Measurements from ENCODE around the gene NAP1L1. TPM values are rescaled to one million over a fixed set of nuclear protein-coding genes. Genes with fewer than 3 reads are reported as not detected.

NAP1L1 gene
- total RNA-seq, 4 donors from 2014 or later: 49.6 to 334 (median 79.7) TPM

DNA sequence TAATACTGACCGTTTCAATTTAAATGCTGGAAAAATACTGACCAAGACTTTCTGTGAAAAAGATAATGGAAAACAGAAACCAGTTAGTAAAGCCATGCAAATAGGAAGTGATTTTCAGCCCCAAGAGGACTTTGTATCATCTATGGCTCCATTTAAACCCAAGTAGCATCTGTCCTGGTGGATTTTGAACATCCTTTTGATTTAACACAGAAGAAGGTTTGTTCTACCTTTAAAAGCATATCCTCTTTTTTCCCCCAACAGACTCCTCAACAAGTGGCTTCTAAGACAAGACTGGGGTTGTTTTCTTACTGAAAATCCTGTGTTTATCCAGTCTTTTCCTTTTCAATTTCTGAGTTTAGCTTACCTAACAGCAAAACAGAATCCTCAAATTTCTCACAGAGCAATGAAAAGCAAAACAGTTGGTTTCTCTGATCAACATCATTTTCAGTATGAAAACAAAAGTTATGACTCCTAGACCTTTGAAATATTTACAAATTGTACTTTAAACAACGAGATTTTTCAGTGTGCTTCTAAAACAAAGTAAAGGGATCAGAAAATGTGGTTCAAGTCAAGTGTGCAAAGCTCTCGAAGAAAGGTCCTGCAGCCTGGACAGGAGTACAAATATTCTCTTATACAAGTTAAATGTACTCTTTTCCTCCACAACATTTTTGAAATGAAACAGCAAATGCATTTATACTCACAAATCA is 55.8 kb downstream of the NAP1L1 start:
- no peak for DNase-seq
- TF ChIP-seq, protein P1, sequence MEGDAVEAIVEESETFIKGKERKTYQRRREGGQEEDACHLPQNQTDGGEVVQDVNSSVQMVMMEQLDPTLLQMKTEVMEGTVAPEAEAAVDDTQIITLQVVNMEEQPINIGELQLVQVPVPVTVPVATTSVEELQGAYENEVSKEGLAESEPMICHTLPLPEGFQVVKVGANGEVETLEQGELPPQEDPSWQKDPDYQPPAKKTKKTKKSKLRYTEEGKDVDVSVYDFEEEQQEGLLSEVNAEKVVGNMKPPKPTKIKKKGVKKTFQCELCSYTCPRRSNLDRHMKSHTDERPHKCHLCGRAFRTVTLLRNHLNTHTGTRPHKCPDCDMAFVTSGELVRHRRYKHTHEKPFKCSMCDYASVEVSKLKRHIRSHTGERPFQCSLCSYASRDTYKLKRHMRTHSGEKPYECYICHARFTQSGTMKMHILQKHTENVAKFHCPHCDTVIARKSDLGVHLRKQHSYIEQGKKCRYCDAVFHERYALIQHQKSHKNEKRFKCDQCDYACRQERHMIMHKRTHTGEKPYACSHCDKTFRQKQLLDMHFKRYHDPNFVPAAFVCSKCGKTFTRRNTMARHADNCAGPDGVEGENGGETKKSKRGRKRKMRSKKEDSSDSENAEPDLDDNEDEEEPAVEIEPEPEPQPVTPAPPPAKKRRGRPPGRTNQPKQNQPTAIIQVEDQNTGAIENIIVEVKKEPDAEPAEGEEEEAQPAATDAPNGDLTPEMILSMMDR (IDR thresholded peaks at IDR 0.05): no peak
- no peak for TF ChIP-seq POLR2A (IDR thresholded peaks at IDR 0.05)
- Histone ChIP-seq H3K4me1 (peaks cover 0 to 7% (median 4%) of the 10 kb centered on the region in 4 donors), H3K27me3 (no peaks in the 10 kb centered on the region), H3K9me3 (no peaks in the 10 kb centered on the region), H3K36me3 (no peaks in the 10 kb centered on the region), H3K27ac (peak overlapping the region in 2 of 4 donors; percentile 53 to 97), H3K4me3 (peak overlapping the region in 2 of 4 donors; percentile 17 to 77)

DNA sequence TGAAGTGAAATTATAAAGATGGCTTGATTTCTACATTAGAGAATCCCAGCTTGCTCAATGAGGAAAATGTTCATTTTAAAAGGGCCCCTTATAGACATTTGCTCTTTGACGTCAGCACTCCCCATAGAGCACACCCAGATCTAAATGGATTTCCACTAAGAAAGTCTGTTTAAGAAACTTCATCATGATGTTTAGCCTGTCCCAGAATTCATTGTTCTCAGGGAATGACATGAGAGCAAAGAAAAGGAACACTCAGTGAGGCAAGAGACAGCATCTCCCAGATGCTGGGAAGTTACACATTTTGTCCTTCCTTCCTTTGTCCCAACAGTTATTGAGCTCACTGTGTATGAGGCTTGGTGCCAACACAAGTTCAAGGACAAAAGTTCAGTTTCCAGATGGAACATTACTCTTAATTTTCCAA is 57.8 kb downstream of the NAP1L1 start:
- Histone ChIP-seq H3K4me1 (peaks cover 0 to 7% (median 1%) of the 10 kb centered on the region in 4 donors), H3K27me3 (no peaks in the 10 kb centered on the region), H3K36me3 (no peaks in the 10 kb centered on the region), H3K27ac (peak overlapping the region in 1 of 4 donors; percentile 41), H3K4me3 (no peak overlapping the region), H3K9me3 (no peaks in the 10 kb centered on the region)
- DNase-seq: no peak
- TF ChIP-seq, protein P1 (IDR thresholded peaks at IDR 0.05): no peak
- TF ChIP-seq POLR2A (IDR thresholded peaks at IDR 0.05): no peak

- Histone ChIP-seq H3K4me3 (no peak overlapping the region), H3K9me3 (no peaks in the 10 kb centered on the region), H3K27ac (peak overlapping the region in 2 of 4 donors; percentile 17 to 41), H3K36me3 (no peaks in the 10 kb centered on the region), H3K4me1 (peaks cover 0 to 7% (median 1%) of the 10 kb centered on the region in 4 donors), H3K27me3 (no peaks in the 10 kb centered on the region)
- DNase-seq: no peak
- no peak for TF ChIP-seq POLR2A (IDR thresholded peaks at IDR 0.05)
- TF ChIP-seq, protein P1 (IDR thresholded peaks at IDR 0.05): no peak
These were observed 58.6 kb downstream of the NAP1L1 start for GRCh38 chr12:76025601-76026575.

DNA sequence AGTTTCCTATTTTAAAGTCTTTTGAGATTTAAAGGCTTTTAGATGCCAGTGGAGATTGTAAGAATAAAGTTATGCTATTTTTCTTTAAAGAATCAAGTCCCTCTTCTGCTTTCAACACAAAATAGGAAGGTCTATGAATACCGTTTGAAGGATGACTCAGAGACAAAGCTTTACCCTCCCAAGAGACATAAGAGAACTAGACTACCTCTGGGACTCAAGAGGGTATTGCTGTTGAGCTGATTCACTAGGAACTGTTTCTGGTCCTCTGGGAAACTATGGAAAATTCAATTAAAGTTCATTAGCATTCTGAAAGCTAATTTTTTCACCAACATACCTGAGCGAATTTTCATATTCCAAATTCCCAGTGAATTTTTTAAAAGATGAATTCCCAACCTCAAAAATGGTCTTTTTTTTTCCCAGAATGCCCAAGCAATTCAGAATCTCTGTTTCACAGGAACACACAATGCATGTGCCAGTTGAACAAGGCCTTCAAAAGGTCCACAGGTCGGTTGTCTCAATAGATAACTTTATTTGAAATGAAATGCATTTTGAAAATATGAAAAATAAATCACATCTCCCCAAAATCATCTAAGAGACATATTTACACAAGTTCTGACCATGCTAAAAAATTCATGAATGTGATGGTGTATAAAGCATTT is 59.4 kb downstream of the NAP1L1 start:
- H3K4me3 ChIP-seq: no peak overlapping the region
- no peaks in the 10 kb centered on the region for H3K9me3 ChIP-seq
- no peak overlapping the region for H3K27ac ChIP-seq
- no peaks in the 10 kb centered on the region for H3K36me3 ChIP-seq
- no peak for TF ChIP-seq POLR2A (IDR thresholded peaks at IDR 0.05)
- TF ChIP-seq, protein P1 (IDR thresholded peaks at IDR 0.05): no peak
- DNase-seq: no peak
- no peaks in the 10 kb centered on the region for H3K27me3 ChIP-seq
- peaks cover 0 to 3% (median under 1%) of the 10 kb centered on the region in 4 donors for H3K4me1 ChIP-seq

- H3K9me3 ChIP-seq: no peaks in the 10 kb centered on the region
- no peak for DNase-seq
- no peak overlapping the region for H3K4me3 ChIP-seq
- no peaks in the 10 kb centered on the region for H3K4me1 ChIP-seq
- no peaks in the 10 kb centered on the region for H3K36me3 ChIP-seq
- no peaks in the 10 kb centered on the region for H3K27me3 ChIP-seq
- H3K27ac ChIP-seq: no peak overlapping the region
- TF ChIP-seq POLR2A (IDR thresholded peaks at IDR 0.05): no peak
- TF ChIP-seq, protein P1 (IDR thresholded peaks at IDR 0.05): no peak
These were observed 60.2 kb downstream of the NAP1L1 start for GRCh38 chr12:76024102-76024781.

All from Peyer's patch (tissue), 4 donors.